Measurements from ENCODE around the gene POLR3GL.

DNA sequence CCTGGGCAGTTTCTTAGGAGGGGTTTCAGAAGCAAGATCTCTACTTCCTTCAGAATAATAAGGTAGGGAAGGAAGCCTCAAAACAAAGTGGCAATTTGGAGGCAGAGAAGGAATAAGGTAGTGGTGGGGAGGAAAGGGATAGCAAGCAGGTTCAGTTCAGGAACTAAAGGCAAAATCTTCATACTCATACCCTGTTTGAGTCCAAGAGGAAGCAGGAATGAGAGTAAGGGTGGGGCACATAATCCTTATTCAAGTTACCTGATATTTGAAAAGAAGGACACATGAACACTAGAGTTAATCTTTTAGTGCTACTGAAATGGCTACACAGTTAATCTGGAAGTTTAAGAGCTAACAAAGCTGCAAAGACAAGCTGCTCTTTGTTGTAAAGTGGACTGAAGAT, 28.8 kb upstream of the POLR3GL start:
- TF ChIP-seq, protein P1, sequence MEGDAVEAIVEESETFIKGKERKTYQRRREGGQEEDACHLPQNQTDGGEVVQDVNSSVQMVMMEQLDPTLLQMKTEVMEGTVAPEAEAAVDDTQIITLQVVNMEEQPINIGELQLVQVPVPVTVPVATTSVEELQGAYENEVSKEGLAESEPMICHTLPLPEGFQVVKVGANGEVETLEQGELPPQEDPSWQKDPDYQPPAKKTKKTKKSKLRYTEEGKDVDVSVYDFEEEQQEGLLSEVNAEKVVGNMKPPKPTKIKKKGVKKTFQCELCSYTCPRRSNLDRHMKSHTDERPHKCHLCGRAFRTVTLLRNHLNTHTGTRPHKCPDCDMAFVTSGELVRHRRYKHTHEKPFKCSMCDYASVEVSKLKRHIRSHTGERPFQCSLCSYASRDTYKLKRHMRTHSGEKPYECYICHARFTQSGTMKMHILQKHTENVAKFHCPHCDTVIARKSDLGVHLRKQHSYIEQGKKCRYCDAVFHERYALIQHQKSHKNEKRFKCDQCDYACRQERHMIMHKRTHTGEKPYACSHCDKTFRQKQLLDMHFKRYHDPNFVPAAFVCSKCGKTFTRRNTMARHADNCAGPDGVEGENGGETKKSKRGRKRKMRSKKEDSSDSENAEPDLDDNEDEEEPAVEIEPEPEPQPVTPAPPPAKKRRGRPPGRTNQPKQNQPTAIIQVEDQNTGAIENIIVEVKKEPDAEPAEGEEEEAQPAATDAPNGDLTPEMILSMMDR (optimal IDR thresholded peaks at IDR 0.05 in 1 of 3, IDR thresholded peaks at IDR 0.05 in 1 of 3, conservative IDR thresholded peaks at IDR 0.05 in 1 of 3; ENCODE audit: extremely low read depth in 1 of 3, insufficient read depth in 2 of 3, low read length in 3 of 3), result no peak
- TF ChIP-seq EZH2 (IDR thresholded peaks at IDR 0.05; ENCODE audit: low read length), result no peak
